HepG2 (cell line): ENCODE measurements around the gene AKT2.

Experiments
- ADNP ChIP-seq: sonication (generic); formaldehyde crosslinking; IDR thresholded peaks from 2 replicates; pipeline ENCODE4 v1.4.0; 2020; ENCODE audit warnings: missing genetic modification reagents
- ARNTL ChIP-seq: sonication (generic); formaldehyde crosslinking; IDR thresholded peaks from 2 replicates; pipeline ENCODE4 v1.4.0; 2020; ENCODE audit warnings: mild to moderate bottlenecking, missing genetic modification reagents
- CTCF ChIP-seq: sonication (generic); formaldehyde crosslinking; IDR thresholded peaks from 2 replicates; pipeline ENCODE4 v1.5.0; 2020; ENCODE audit warnings: mild to moderate bottlenecking, missing genetic modification reagents, moderate library complexity
- GTF2F1 ChIP-seq: fragments of 150-350 bp; IDR thresholded peaks from 2 replicates; pipeline ENCODE4 v1.6.1; 2014; ENCODE audit warnings: low read length
- HOXA3 ChIP-seq: sonication (generic); formaldehyde crosslinking; IDR thresholded peaks from 2 replicates; pipeline ENCODE4 v1.5.0; 2020; ENCODE audit warnings: missing genetic modification reagents
- NFIC ChIP-seq: IDR thresholded peaks from 2 replicates; pipeline ENCODE4 v1.6.1; 2012; ENCODE audit warnings: mild to moderate bottlenecking, low read length, inconsistent platforms
- POLR2AphosphoS5 ChIP-seq: IDR thresholded peaks from 2 replicates; pipeline ENCODE4 v1.6.1; 2012; ENCODE audit warnings: low read depth, low read length
- ZBTB40 ChIP-seq, 2 experiments: fragments of 450-650 bp in 1 of 2; sonication (generic) in 1 of 2; formaldehyde crosslinking in 1 of 2; IDR thresholded peaks; 2 replicates each; pipeline versions ENCODE4 v1.6.1 to v1.8.0; 2016 to 2022; ENCODE audit warnings: antibody characterized with exemption in 1 of 2, mild to moderate bottlenecking in 1 of 2, missing genetic modification reagents in 1 of 2
- ZNF274 ChIP-seq: sonication (generic); formaldehyde crosslinking; IDR thresholded peaks from 2 replicates; pipeline ENCODE4 v1.5.1; 2020; ENCODE audit warnings: mild to moderate bottlenecking, missing genetic modification reagents
- ZNF7 ChIP-seq: IDR thresholded peaks from 2 replicates; pipeline ENCODE4 v1.6.1; 2016; ENCODE audit warnings: missing biosample characterization, missing genetic modification reagents
- TF ChIP-seq, protein P1 (sequence below): sonication (generic); formaldehyde crosslinking; conservative IDR thresholded peaks from 2 replicates; pipeline ENCODE4 v1.4.0; 2020; ENCODE audit warnings: missing genetic modification reagents
- TF ChIP-seq, protein P2 (sequence below): sonication (generic); formaldehyde crosslinking; IDR thresholded peaks from 2 replicates; pipeline ENCODE4 v1.8.1; 2023; ENCODE audit warnings: missing genetic modification reagents, inconsistent platforms, borderline replicate concordance

GRCh38 chr19:40191836-40192646 lies 93.1 kb downstream of the AKT2 start:
- TF ChIP-seq HOXA3 (CRISPR knock-in tag) (no peak), CTCF (CRISPR knock-in tag) (0 out of 2 replicates have a peak, but pooled peaks have one; percentile 23), ARNTL (CRISPR knock-in tag) (no peak), ADNP (no peak), GTF2F1 (no peak), ZNF274 (CRISPR knock-in tag) (no peak), ZNF7 (CRISPR knock-in tag) (no peak), ZBTB40 (IDR thresholded peaks at IDR 0.05) (no peak), ZBTB40 (CRISPR knock-in tag; IDR thresholded peaks at IDR 0.05) (no peak), POLR2AphosphoS5 (no peak), NFIC (no peak)
- TF ChIP-seq, protein P1, sequence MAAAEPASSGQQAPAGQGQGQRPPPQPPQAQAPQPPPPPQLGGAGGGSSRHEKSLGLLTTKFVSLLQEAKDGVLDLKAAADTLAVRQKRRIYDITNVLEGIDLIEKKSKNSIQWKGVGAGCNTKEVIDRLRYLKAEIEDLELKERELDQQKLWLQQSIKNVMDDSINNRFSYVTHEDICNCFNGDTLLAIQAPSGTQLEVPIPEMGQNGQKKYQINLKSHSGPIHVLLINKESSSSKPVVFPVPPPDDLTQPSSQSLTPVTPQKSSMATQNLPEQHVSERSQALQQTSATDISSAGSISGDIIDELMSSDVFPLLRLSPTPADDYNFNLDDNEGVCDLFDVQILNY = no peak
- TF ChIP-seq, protein P2, sequence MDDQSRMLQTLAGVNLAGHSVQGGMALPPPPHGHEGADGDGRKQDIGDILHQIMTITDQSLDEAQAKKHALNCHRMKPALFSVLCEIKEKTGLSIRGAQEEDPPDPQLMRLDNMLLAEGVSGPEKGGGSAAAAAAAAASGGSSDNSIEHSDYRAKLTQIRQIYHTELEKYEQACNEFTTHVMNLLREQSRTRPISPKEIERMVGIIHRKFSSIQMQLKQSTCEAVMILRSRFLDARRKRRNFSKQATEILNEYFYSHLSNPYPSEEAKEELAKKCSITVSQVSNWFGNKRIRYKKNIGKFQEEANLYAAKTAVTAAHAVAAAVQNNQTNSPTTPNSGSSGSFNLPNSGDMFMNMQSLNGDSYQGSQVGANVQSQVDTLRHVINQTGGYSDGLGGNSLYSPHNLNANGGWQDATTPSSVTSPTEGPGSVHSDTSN (CRISPR knock-in tag) = no peak
